Smooth muscle cell of the brain vasculature (primary cell): ENCODE data around the gene CDC20.
"Not testable (repeated sequence)": the region's sequence is repeated elsewhere in the genome, so short reads cannot be mapped to it uniquely, and the experiment has no call there.

ENCODE experiments used
- DNase-seq: peaks from one replicate; pipeline ENCODE4 v3.0.0-alpha.2; 2012; ENCODE audit warnings: low read depth, low spot score

CDC20 gene

DNA sequence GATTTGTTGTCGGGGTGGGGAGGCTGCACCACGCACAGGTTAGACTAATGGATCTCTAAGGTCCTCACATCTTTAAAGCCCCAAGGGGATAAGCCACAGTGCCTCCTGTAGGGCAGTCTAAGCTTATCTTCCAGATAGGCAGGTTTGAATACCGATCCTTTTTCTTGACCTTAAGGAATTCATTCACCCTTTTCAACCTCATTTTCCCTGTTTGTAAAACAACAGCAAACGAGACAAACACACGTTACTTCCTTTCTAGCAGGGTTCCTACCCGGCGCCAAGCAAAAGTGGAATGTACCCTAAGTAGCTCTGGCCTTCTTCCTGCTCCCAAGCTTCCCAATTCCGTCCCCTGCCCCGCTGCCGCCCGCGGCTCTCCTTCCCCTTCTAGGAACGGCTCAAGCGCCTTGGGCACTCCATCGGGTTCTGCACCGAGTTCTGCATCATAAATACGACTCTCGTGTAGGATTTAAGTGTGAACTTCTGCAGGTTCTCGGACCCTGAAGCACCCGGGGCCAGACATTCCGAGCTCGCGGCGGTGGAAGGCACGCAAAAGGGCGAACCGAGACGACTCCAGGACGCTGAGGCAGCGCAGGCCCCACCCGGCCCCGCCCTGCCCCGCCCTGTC lies 548 bp upstream of the CDC20 start:
- no peak for DNase-seq

DNA sequence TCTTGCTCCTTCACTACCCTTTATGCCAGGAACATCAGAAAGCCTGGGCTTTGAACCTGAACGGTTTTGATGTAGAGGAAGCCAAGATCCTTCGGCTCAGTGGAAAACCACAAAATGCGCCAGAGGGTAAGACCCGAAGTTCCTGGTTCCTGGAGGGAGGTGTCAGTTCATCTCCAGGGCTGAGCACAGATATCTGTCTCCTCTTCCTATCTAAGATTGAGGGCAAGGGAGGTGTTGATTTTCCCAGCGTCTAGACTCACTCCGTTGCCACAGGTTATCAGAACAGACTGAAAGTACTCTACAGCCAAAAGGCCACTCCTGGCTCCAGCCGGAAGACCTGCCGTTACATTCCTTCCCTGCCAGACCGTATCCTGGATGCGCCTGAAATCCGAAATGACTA lies 915 bp downstream of the CDC20 start:
- DNase-seq, result no peak

DNA sequence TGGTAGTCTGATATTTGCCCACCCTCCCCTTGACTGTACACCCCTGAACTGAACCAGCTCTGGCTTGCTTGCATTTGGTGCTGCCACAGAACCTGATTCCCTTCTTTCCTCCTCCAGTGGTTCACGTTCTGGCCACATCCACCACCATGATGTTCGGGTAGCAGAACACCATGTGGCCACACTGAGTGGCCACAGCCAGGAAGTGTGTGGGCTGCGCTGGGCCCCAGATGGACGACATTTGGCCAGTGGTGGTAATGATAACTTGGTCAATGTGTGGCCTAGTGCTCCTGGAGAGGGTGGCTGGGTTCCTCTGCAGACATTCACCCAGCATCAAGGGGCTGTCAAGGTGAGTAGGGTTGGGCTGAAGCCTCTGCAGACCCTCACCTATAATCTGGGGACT lies 1.8 kb downstream of the CDC20 start:
- no peak for DNase-seq

DNA sequence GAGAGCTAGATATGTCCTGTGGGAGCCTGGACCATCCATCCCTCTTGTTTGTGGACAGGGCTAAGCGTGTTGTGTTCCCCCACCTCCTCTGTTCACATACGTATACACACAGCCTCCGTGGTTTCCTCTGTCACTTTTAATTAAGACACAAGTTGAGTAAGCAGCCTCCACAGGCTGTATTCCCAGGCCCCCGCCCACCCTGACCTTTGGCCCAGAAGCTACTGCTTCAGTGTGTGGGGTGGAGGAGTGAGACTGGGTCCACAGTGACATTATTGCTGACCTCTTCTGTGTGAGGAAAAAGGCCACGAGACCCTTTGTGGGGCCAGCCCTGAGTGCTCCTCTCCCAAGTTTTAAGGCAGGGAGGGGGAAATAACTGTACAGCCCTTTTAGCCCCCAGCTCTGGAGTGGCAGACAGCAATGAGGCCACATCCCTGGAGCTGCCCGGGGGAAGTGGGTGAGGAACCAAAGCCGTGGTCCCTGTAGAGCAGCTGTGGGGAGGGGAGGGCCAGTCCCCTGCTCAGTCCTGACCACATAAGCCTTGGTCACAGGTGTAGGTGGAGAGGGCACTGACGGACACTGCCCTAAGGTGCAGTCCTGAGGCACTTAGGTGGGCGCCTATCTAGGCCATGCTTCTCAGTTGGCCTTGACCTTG lies 4.6 kb downstream of the CDC20 start:
- DNase-seq, result no peak

DNA sequence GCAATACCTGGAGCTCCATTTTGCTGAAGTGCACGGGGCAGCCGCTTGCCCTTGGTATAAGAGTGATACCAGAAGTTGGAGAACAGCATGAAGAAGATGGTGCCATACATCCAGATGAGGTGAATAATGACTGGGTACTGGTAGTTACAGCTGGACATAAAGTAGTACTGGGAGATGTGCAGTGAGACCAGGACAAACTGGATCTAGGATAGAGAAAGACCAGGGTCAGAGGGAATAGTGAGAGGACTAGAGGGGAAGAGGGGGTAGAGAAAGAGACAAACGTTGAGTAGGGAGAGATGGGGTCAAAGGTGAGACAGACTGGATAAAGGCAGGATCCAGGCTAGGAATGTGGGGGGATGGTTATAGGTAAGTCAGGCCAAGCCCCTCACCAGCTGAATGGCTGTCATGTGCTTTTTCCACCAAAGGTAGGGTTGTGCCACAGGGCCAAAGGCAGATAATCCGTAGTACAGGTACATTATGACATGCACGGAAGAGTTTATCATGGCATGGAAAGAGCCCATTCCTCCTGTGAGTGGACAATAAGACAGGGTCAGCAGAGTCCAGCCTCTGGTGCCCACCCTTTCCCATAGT lies 5.2 kb downstream of the CDC20 start:
- no peak for DNase-seq

DNA sequence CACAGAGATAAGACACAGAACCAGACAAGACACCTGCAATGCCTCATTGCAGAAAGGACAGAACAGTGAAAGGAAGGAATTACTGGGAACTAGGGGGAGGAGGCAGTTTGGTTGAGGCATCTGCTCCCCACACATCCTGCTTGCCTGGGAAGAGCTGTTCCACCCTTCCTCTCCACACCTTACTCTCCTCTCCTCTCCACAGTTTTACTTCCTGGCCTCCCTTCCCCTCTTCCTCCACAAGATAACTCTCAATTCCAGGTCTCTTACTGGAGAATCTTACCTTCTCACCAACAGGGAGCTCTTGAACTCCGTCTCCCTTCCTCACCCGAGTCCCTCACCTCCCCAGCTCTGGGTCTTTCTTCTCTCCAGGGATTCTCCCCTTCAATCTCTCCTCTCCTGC lies 6.9 kb downstream of the CDC20 start:
- DNase-seq, result no peak

DNA sequence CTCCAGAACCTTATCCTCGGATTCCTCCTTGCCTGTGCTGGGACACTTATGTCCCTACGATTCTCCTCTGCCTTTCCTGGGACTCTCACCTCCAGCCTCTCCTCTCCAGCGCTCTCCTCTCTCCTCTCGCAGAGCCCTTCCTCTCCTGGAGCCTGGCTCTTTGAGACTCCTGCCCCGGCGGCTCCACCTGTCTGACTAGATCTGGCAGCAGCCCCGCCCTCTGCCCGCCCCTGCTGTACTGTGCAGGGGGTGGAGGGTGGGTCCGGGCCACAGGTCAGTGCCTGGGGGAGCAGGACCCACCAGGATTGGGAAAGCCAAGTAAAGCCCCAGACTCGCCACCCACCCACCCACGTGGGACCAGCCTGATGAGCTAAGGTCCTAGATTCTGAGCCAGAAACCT lies 7.4 kb downstream of the CDC20 start:
- DNase-seq, result no peak

DNA sequence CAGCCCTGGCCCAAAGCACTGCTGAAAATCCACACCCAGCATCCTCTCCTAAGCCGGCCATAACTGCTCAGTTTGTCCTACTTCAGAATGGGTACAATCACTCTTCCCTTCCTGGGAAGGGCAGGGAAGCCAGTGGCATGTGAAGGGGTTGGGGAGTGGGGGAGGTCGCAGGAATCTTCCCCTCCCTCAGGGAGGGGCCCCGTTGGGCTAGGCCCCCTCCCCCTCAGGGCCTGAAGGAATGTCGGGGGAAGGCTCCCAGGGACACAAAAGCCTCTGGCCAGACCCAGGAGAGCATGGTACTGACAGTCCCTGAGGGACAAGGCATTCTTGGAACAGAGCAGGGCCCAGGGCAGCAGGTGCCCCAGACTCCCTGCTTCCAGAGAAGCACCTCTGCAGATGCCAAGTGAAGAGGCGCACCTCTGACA lies 7.8 kb downstream of the CDC20 start:
- no peak for DNase-seq

DNA sequence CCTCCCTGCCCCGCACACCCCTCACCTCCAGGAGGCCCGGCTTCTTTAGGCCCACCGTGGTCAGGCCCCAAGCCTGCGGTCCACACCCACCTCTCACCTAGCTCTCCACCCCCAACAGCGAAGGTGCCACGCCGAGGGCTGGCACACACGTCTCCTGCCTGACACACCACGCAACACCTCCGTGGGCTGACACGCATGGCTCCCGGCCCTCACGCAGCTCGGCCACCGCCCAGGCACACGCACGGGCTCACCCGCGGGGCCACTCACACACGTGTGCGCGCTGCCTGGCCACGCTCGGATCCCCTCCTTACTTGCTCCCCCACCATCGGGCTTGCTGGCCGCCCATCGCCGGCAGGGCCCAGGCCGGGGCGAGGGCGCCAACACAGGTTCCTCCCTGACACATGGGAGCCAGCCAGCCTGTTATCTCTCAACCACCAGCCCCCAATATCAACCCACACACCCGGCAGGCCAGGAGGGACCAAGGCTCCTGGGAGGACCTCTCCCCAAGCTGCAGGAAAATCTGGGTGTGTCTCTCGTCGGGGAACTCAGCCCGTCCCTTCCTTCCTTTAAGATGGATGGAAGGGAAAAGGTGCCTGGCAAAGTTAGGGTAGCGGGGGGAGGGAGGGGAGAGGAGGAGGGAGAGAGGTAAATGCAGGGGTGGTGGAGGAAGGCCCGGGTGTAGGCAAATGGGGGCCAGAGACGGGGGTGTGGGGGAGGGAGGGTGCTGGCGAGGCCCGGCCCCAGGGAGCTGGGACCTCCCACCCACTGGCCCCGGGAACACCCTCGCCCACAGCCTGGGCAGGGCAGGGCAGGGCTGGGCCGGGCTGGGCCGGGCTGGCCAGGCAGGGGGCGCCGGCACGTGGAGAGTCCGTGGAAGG lies 8.5 kb downstream of the CDC20 start:
- no peak for DNase-seq

DNA sequence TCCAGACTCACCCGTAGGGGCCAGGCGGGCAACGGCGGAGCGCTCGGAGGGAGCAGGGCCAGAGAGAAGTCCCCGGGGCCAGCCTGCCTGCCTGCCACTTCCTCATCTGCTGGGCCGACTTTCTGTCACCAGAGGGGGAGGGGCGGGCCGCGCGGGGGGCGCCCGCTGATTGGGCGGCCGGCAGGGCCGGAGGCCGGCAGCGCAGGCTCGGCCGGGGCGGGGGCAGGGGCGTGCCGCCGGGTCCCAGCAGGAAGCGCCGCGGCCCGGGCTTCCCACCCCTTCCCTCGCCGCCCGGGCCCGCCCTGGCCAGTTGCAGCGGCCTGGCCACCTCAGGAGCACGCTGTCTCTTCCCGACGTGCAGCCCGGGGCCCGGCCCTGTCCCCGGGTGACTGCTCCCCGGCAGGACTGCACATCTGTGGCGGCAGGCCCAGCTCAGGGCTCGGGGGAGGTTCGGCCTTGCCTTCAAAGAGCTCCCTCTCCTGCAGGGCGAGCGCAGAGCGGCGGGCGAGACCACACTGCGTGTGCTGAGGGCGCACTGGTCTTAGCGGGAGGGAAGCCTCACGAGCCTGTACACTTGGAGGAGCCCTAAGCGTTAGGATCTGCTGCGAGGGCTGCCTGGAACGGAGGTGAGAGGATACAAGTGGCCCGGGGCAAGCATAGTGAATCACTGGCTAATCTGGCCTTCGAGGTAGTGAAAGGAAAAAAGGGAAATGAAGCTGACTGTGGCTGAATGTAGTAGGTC lies 9.3 kb downstream of the CDC20 start, which contains the start of gene ELOVL1:
ELOVL1 (minus strand) TSS at position 108 of the 742 bp plus-strand sequence. CDS start 2,402 bp downstream, outside the sequence.
- peak; percentile 57 for DNase-seq

DNA sequence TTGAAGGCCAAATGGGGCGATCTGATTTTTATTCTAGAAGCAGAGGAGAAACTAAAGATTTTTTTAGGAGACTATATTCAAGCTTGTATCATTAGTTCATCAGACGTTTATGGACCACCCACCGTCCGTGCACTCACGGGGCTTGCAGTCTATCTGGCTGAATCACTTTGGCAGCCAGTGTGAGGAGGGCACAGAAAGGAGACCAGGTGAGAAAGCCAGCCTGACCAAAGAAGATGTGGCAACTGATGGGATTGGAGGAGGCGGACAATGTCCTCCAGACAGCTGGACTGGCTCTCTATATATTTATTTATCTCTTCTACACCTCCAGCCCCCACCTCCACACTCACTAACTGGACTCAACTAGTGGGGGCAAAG lies 9.9 kb downstream of the CDC20 start:
- DNase-seq, result no peak

DNA sequence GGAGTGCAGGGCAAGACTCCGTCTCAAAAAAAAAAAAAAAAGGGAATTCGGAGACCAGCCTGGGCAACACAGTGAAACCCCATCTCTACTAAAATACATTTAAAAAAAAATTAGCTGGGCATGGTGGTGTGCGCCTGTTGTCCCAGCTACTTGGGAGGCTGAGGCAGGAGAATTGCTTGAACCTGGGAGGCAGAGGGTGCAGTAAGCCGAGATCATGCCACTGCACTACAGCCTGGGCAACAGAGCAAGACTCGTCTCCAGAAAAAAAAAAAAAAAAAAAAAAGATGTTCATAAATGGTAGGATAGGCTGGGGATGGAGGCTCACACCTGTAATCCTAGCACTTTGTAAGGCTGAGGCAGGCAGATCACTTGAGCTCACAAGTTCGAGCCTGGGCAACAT lies 11.0 kb downstream of the CDC20 start:
- not testable (repeated sequence) for DNase-seq

DNA sequence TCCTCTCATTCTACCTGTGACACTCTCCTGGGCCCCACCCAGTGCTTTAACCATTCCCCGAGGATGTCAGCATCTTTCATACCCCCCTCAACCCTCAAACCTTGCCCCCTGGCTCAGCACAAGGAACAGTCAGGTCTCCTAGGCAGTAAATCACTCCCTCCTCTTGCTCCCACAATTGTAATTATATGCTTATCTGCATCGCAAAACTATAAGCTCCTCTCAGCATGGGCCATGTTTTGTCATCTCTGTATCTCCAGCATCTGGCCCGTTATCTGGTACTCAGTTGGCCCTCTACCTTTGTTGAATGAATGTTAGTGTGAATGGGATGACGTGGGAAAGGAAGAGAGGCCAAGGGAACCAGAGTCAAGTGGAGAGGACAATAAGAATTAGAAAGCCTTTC lies 11.8 kb downstream of the CDC20 start:
- DNase-seq, result no peak

DNA sequence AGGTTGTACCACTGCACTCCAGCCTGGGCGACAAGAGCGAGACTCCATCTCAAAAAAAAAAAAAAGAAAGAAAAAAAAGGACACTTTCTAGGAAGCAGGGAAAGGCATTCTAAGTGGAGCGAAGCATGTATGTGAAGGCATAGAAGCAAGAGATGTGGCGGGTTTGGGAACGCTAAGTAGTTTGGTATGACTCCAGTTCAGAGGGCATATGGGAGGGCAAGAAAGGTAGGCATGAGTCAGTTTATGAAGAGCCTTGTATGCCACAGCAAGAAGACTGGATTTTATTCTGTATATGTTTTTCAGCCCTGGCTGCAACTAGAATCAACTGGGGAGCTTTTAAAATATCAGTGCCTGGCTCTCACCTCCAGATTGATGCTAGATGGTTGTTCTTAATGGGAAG lies 13.4 kb downstream of the CDC20 start:
- DNase-seq, result no peak

DNA sequence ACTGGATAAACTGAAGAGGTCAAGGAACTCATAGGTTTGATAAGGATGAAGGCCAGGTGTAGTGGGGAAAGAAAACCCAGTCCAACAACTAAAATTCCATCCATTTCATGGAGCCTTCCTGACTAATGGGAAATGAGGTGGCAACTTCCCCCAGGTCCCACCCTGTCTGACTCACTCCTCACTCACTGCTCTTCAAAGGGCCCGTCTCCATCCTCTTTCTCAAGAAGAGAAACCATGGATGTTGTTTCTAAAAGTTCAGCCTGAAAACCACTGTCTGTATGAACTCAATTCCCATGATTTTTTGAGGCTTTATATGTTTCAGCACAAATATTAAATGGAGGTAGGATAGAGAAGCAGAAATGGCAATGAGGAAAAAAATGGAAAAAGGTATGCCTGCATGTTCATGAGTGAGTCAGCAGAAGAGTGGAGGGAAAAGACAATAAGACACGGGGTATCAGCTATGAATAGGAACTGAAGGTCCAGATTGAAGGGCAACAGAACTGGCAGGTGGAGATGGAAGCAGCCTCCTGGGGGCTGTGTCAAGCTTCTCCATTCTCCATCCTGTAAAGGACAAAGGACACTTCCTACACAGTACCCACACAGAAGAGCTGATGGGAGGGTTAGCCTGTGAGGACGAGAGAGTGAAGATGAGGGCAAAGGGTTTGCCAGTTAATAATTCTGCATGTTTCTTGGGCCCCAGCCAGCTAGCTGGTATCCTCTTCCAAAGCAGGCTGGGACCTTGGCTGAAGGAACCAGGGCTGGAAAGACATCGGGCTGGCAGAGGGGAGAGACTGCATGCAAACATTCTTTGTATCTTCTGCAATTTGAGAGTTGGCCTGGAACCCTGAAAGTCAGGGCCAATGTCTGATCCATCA lies 14.5 kb downstream of the CDC20 start:
- no peak for DNase-seq

DNA sequence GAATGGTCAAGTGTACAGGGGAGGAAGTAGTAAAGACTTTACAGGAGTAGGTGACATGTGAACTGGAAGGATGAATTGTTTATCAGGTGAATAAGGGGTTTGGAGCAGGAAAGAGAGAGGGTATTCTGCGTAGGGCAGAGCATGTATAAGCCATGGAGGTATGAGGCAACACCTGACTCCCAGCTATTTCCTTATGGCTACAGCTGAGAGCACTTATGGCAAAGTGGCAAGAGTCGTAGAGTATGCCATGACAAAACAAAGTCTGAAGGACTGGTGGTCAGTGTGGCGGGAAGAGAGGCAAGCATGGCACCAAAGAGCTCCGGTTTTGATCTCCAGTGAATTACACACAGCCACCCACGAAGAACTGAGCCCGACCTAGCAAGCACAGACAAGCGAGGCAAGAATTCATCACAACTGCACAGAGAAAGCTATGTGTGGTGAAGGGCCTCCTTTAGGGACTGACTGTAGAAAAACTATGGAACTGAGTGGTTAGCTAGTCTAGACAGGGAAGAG lies 18.0 kb downstream of the CDC20 start:
- DNase-seq, result no peak

DNA sequence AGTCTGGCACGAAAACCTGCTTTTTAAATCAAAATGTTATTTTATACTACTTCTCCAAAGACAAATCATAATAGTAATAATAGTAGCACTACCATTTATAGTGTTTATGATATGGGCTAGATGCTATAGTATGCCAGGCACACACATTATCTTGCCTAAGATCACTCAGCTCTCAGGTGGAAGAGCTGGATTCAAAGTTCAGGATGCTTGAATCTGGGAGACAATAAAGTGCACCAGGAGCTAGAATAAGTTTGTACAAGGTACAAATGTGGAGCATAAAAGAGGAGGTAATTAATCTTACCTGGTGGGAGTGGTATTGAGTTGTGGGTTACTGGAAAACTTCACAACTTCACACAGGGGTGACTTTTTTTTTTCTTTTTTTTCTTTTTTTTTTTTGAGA lies 19.1 kb downstream of the CDC20 start:
- DNase-seq, result no peak

DNA sequence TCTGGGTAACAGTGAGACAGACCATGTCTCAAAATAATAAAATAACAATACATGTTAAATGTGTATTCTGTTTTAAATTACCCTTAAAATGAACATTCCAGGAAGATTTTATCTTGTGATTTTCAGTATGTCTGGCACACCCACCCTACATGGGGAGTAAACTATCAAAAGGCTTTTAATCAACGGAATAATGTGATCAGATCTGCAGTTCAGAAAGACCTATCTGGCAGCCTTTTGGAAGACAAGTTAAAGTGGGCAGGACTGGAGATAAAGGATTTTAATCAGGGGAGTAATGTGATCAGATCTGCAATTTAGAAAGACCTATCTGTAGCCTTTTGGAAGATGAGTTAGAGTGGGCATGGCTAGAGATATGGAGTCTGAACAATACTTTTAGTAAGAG lies 20.7 kb downstream of the CDC20 start:
- no peak for DNase-seq

DNA sequence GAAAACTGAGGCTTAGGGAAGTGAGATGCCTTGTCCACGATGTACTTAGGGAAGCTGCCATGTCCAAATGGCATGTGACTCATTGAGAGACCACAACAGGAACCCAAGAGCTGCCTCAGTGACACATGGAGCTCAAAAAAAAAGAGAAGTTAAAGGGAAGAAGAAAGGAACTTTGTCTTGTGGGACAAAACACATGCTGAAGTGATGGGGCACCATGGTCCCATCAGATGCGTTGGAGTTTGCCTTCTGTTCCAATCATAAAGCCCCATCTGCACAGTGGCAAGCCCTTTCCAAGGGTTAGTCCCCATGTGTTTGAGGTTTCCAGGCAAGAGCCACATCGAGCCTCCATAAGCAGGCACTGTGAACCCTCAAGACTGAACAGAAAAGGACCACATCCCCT lies 22.8 kb downstream of the CDC20 start:
- DNase-seq, result no peak

DNA sequence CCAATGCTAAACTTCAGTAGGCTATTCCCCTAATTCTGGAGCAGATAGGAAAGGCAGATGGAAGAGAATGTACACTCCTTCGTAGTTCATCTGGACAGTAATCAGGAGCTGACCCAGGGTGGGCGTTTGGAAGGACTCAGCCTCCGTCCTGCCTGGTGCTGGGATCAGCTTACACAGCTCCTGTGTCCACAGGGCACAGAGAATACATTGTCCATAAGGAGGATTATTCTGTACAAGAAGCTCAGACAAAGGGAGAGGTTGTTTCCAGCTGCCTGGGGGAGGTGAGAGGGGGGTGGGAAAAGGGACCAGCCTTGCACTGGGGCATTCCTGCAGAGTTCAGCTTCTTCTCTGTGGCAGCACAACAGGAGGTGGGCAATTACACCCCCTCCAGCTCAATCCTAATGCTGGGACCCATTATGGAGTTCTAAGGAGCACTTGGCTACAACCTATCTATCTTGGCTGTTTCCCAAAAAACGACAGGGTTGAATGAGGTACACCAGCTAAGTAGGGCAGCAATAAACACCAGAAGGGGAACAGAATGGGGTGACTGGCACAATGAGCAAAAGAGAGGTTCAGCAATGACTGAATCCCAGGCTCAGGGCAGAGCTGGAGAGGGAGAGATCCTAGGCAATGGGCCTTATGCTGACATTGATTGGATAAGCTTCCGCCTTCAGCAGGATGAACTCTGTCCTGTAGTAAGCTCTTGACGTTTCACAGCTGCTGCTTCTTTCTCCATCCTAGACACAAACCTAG lies 23.4 kb downstream of the CDC20 start:
- DNase-seq, result no peak
